Body of pancreas (tissue), 4 donors: ENCODE data around the gene CACNA1G. TPM values are rescaled to one million over a fixed set of nuclear protein-coding genes. Genes with fewer than 3 reads are reported as not detected.
A peak's percentile ranks its signal among the peaks of the same experiment; 100 is the strongest.

Source experiments
- ATAC-seq: fragments of 150-250 bp; one replicate; pipeline ENCODE4 v1.9.1; 2016
- DNase-seq, 4 donors: peaks; one replicate each; pipeline ENCODE4 v3.0.0-alpha.2; 2019
- H3K27ac ChIP-seq, 4 donors: fragments of 200-600 bp; sonication (generic); 1 replicate in 3 of 4; 2 replicates in 1 of 4; pipeline versions ENCODE4 v1.5.1 to v1.6.1; 2016 to 2019; ENCODE audit warnings: mild to moderate bottlenecking in 1 of 4, mixed read lengths in 1 of 4, moderate library complexity in 1 of 4
- H3K27me3 ChIP-seq, 2 donors: fragments of 200-600 bp; sonication (generic); one replicate each; pipeline ENCODE4 v1.6.0; 2016; ENCODE audit warnings: mild to moderate bottlenecking in 1 of 2
- H3K36me3 ChIP-seq, 2 donors: fragments of 200-600 bp; sonication (generic); replicated peaks in 1 of 2; 2 replicates each; pipeline ENCODE4 v1.5.1; 2016; ENCODE audit warnings: low read depth in 2 of 2; ENCODE audit not compliant: insufficient read depth in 1 of 2
- H3K4me1 ChIP-seq: fragments of 200-600 bp; sonication (generic); one replicate; pipeline ENCODE4 v1.6.0; 2016
- H3K4me3 ChIP-seq, 2 donors: fragments of 200-600 bp; sonication (generic); 1 replicate in 1 of 2; 2 replicates in 1 of 2; pipeline ENCODE4 v1.5.1; 2016 to 2019
- H3K9me3 ChIP-seq, 3 donors: fragments of 200-600 bp; sonication (generic); 1 replicate in 2 of 3; 2 replicates in 1 of 3; pipeline ENCODE4 v1.5.1; 2016
- CTCF ChIP-seq, 7 experiments: fragments of 450-650 bp in 4 of 7; fragments of 200-600 bp in 3 of 7; sonication (generic) in 3 of 7; IDR thresholded peaks; one replicate each; pipeline ENCODE4 v1.5.1; 2016 to 2019; ENCODE audit warnings: antibody characterized with exemption in 7 of 7
- POLR2A ChIP-seq, 3 donors: fragments of 450-650 bp; IDR thresholded peaks; one replicate each; pipeline ENCODE4 v1.6.1; 2016; ENCODE audit warnings: antibody characterized with exemption in 3 of 3, mild to moderate bottlenecking in 2 of 3
- WGBS, 2 donors: methylation state at CpG; one replicate each; pipeline ENCODE4 v1.1.5; 2017; 5-methylcytosine and 5-hydroxymethylcytosine counted together
- intact Hi-C: fragments of 100-400 bp; cut with DNase I; formaldehyde crosslinking; loops from one replicate; pipeline ENCODE4 v1.15.1; 2023
- total RNA-seq, 2 donors: library from RNA; depleted of rRNA; stranded (reverse); fragments of >200 nt; gene quantifications; one replicate each; pipeline ENCODE4 v1.1.0, GENCODE V29; 2016

Gene CACNA1G
- total RNA-seq, 2 donors from 2014 or later = 0.26 to 0.33 TPM

DNA sequence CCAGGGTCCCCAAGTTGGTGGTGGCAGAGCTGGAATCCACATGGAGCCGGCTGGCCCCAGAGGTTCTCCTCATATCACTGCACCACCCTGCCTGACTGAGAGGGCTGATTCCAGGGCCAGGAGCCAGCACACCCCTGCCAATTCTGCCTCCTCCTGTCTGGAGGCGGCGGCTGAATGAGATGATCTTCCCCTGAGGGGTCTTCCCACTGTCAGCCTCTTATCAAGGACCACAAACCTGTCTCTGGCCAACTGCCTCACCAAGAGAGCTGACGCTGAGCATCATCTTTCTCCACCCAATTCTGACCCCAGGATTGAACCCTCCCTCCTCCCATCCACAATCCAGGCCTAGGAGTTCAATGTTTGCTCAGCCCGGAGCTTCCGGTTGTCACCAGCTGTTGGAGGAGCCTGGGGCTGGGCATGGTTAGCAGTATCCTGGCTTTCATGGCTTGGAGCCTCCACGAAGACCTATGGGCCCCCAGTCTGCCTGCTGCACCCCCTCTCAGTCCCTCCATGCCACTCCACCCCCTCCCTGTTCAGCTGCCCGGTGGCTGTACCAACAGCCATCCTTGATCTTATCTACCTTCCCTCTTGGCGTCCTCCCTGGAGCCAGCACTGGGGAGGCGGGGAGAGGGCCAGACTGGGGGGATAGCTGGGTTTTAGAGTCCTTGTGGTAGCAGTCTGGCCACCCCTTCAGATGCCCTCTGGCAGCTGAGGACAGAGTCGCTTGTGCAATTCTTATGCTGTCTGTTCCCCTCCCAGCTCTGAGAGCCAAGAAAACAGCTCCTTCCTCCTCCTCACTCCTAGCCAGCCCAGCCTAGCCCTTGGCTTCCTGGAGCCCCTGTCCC is 99.7 kb downstream of the CACNA1G start:
- Histone ChIP-seq H3K27ac (peak overlapping the region; percentile 46 to 68 (median 62)), H3K27me3 (no peaks in the 10 kb centered on the region), H3K4me3 (no peak overlapping the region), H3K36me3 (no peaks in the 10 kb centered on the region), H3K4me1 (peaks cover 38% of the 10 kb centered on the region), H3K9me3 (no peaks in the 10 kb centered on the region)
- DNase-seq = peak in 2 of 4 donors; percentile 29 to 47
- WGBS, 2 donors = 51 to 52% methylated on average over 7 to 11 of the region's 11 CpGs
- intact Hi-C loops = no loop called here
- TF ChIP-seq POLR2A (IDR thresholded peaks at IDR 0.05) = no peak
- no peak for ATAC-seq

DNA sequence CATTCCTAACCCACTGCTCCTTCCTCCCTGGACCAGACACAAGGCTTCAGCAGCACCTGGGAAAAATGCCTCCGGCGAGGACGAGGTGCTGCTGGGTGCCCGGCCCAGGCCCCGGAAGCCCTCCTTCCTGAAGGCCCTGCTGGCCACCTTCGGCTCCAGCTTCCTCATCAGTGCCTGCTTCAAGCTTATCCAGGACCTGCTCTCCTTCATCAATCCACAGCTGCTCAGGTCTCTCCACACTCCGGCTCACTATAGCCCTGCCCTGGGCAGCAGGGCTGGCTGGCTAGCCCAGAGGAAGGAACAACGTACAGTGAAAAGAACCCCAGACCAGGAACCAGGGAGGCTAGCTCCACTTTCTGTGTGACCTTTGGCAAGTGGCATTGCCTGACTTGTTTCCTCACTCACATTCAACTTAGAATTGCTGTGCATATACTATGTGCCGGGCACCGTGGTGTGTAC is 100.4 kb downstream of the CACNA1G start:
- no peak overlapping the region for H3K4me3 ChIP-seq
- 78 to 92% methylated on average over 7 to 10 of the region's 10 CpGs for WGBS, 2 donors
- DNase-seq (no peak), ATAC-seq (no peak)
- peak overlapping the region; percentile 46 to 68 (median 62) for H3K27ac ChIP-seq
- H3K36me3 ChIP-seq = no peaks in the 10 kb centered on the region
- H3K4me1 ChIP-seq = peaks cover 38% of the 10 kb centered on the region
- TF ChIP-seq POLR2A (IDR thresholded peaks at IDR 0.05) (no peak), CTCF (IDR thresholded peaks at IDR 0.05) (no peak)
- H3K9me3 ChIP-seq = no peaks in the 10 kb centered on the region
- H3K27me3 ChIP-seq = no peaks in the 10 kb centered on the region
- intact Hi-C loops = no loop called here

- Histone ChIP-seq H3K27me3 (no peaks in the 10 kb centered on the region), H3K27ac (peak overlapping the region; percentile 46 to 68 (median 62)), H3K36me3 (no peaks in the 10 kb centered on the region), H3K4me1 (peaks cover 38% of the 10 kb centered on the region), H3K4me3 (no peak overlapping the region), H3K9me3 (no peaks in the 10 kb centered on the region)
- no peak for DNase-seq
- no peak for TF ChIP-seq POLR2A (IDR thresholded peaks at IDR 0.05)
- no peak for TF ChIP-seq CTCF (IDR thresholded peaks at IDR 0.05)
- 80 to 87% methylated on average over 5 of the region's 5 CpGs for WGBS, 2 donors
- ATAC-seq = no peak
- intact Hi-C loops = no loop called here
Observed at GRCh38 chr17:50661348-50661747, 100.8 kb downstream of the CACNA1G start.

DNA sequence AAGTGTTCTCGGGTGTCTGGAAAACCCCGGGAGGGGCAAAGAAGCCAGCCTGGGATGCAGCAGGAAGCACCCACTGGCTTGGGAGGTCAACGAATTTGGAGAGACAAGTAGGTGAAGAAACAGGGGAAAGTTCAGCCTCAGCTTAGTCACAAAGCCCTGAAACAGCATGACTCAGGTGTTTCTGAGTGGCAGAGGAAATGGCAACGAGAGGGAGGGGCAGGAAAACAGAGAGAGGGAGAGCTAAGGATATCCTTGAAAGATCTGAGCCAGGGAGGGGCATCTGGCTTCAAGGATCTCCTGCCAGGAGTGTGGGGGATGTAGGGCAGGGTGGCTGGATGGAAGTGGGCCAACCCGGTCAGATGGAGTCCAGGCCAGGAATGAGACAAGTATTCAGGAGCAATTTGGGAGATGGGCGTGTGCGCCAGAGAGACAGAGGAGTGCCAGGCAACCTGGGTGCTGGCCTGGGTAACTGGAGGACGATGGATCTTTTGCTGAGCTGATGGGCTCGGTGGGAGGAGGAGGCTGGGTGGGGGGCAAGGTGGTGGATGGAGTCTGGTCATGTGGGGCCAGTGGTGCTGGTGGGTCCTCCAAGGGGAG is 101.4 kb downstream of the CACNA1G start:
- intact Hi-C loops = no loop called here
- no peaks in the 10 kb centered on the region for H3K27me3 ChIP-seq
- H3K36me3 ChIP-seq = no peaks in the 10 kb centered on the region
- TF ChIP-seq POLR2A (IDR thresholded peaks at IDR 0.05) (no peak), CTCF (IDR thresholded peaks at IDR 0.05) (no peak)
- peaks cover 38% of the 10 kb centered on the region for H3K4me1 ChIP-seq
- peak; percentile 63 to 87 (median 74) for DNase-seq
- WGBS, 2 donors = 49 to 55% methylated on average over 9 of the region's 9 CpGs
- ATAC-seq = peak; percentile 91
- no peak overlapping the region for H3K4me3 ChIP-seq
- peak overlapping the region; percentile 46 to 68 (median 62) for H3K27ac ChIP-seq
- no peaks in the 10 kb centered on the region for H3K9me3 ChIP-seq

- TF ChIP-seq POLR2A (IDR thresholded peaks at IDR 0.05) (no peak), CTCF (IDR thresholded peaks at IDR 0.05) (no peak)
- Histone ChIP-seq H3K27ac (peak overlapping the region in 1 of 4 donors; percentile 68), H3K27me3 (no peaks in the 10 kb centered on the region), H3K9me3 (no peaks in the 10 kb centered on the region), H3K4me1 (peaks cover 38% of the 10 kb centered on the region), H3K4me3 (no peak overlapping the region), H3K36me3 (no peaks in the 10 kb centered on the region)
- ATAC-seq = no peak
- no peak for DNase-seq
- WGBS, 2 donors = 94 to 96% methylated on average over 9 of the region's 9 CpGs
- intact Hi-C loops = no loop called here
Observed at GRCh38 chr17:50662632-50663225, 102.2 kb downstream of the CACNA1G start.
